ENCODE results near the gene SRF. TPM values are rescaled to one million over a fixed set of nuclear protein-coding genes. Genes with fewer than 3 reads are reported as not detected.

The SRF gene
- total and polyA plus RNA-seq, 2 of the 4 experiments (the other 2 are of a cell fraction), result 20.6 to 56.3 TPM

DNA sequence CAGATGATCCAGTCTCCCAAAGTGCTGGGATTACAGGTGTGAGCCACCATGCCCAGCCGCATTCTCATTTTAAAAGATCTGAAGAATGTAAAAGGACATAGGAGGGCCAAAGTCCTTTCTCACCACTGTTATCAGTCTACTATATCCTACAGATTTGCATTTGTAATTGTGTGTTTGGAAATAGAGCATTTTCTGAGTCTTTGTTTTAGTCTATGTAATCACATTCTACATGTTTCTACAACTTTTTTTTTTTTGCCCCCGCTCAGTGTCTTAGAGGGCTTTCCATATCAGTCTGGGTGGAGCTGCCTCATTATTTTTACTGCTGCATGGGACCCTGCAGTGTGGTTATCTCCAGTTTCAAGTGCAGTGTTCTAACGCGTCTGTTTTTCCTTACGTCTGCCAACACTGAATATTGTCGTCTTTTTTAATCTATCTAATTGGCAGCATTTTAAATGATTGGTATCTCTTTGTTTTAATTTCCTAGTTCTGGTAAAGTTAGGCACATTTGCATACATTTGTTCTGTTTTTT, 18.8 kb downstream of the SRF start:
- Histone ChIP-seq H3K27ac (ENCODE audit: insufficient read depth, low read length) (no peak overlapping the region), H3K14ac (replicated peaks; ENCODE audit: low read depth, low read length) (no peak overlapping the region), H3K9me1 (ENCODE audit: insufficient read depth, low read length) (no peaks in the 10 kb centered on the region), H2BK5ac (ENCODE audit: low read depth, low read length, poor library complexity, severe bottlenecking) (no peak overlapping the region), H2AFZ (replicated peaks; ENCODE audit: low read length, poor library complexity) (no peak overlapping the region), H2AK5ac (ENCODE audit: low read depth, low read length) (no peak overlapping the region), H3K4ac (ENCODE audit: low read depth, low read length) (no peak overlapping the region), H2BK120ac (ENCODE audit: low read depth, low read length) (no peak overlapping the region), H4K5ac (ENCODE audit: low read depth, low read length) (no peak overlapping the region), H3K9me3 (ENCODE audit: control insufficient read depth, insufficient read depth, low read length) (no peaks in the 10 kb centered on the region), H4K20me1 (ENCODE audit: insufficient read depth, low read length) (no peaks in the 10 kb centered on the region), H4K8ac (ENCODE audit: low read depth in 2 of 2, low read length in 2 of 2) (no peak overlapping the region), H3K23ac (ENCODE audit: low read depth, low read length) (no peak overlapping the region), H3K79me1 (ENCODE audit: low read depth in 1 of 2, low read length in 2 of 2) (peaks cover 0 to 3% of the 10 kb centered on the region in 2 experiments; a peak in 1 of 4 replicates), H2BK20ac (ENCODE audit: low read depth, low read length) (no peak overlapping the region), H3K18ac (ENCODE audit: low read depth, low read length) (no peak overlapping the region), H3K9ac (ENCODE audit: low read depth, low read length) (no peak overlapping the region), H3K56ac (ENCODE audit: extremely low read depth, insufficient read depth, low read length) (no peak overlapping the region), H3K27me3 (ENCODE audit: control insufficient read depth, insufficient read depth, low read length) (no peaks in the 10 kb centered on the region), H3K4me1 (ENCODE audit: control insufficient read depth, insufficient read depth, low read length) (no peaks in the 10 kb centered on the region), H4K91ac (ENCODE audit: insufficient read depth, low read depth, low read length) (no peak overlapping the region), H3K4me2 (ENCODE audit: low read depth, low read length) (no peak overlapping the region), H3K36me3 (ENCODE audit: control insufficient read depth, insufficient read depth, low read length) (peaks cover 45% of the 10 kb centered on the region), H3K4me3 (ENCODE audit: insufficient read depth, low read depth, low read length) (no peak overlapping the region), H2BK15ac (ENCODE audit: low read depth, low read length) (no peak overlapping the region), H2AK9ac (replicated peaks; ENCODE audit: low read depth, low read length, poor library complexity) (no peak overlapping the region)
- POLR2A ChIA-PET (ENCODE audit: unreplicated experiment), result no interaction called here
- DNase-seq (no peak), ATAC-seq (ENCODE audit: low read depth) (no peak)
- CTCF ChIA-PET, result interaction anchor here (0.5 to 0.6 kb wide), 2 partner anchors 98 to 292 kb away, joined by 3 read pairs; no protein-coding TSS in a partner anchor
- no TSS peak for BruUV-seq (replicated peaks)
- dilution Hi-C loops (cut with HindIII; ENCODE audit: low sequenced_read_pairs, unreplicated experiment) (no loop called here), in situ Hi-C loops (cut with MboI; ENCODE audit: low sequenced_read_pairs) (no loop called here), intact Hi-C loops (cut with micrococcal nuclease) (no loop called here)
- WGBS, 2 experiments (ENCODE audit: extremely low coverage in 2 of 2, insufficient read length in 1 of 2), result no CpG with 5 or more reads among the region's 6 CpGs
- TF ChIP-seq RCOR1 (IDR thresholded peaks at IDR 0.05; ENCODE audit: insufficient replicate concordance, low read length) (no peak), BHLHE40 (IDR thresholded peaks at IDR 0.05; ENCODE audit: low read depth, low read length) (no peak), NFE2L2 (IDR thresholded peaks at IDR 0.05; ENCODE audit: low read depth, low read length) (no peak), RAD21 (IDR thresholded peaks at IDR 0.05; ENCODE audit: low read length) (no peak), MAFK (IDR thresholded peaks at IDR 0.05; ENCODE audit: low read depth, low read length) (no peak), MAZ (IDR thresholded peaks at IDR 0.05; ENCODE audit: borderline replicate concordance, low read depth, low read length) (no peak), RFX5 (IDR thresholded peaks at IDR 0.05; ENCODE audit: low read depth, low read length) (no peak), FOS (IDR thresholded peaks at IDR 0.05; ENCODE audit: low read depth, low read length) (no peak), MXI1 (IDR thresholded peaks at IDR 0.05; ENCODE audit: borderline replicate concordance, low read depth, low read length) (no peak), USF2 (IDR thresholded peaks at IDR 0.05; ENCODE audit: low read depth, low read length) (no peak), CTCF (conservative IDR thresholded peaks at IDR 0.05; ENCODE audit: low read depth, low read length) (no peak), CHD1 (IDR thresholded peaks at IDR 0.05; ENCODE audit: low read depth, low read length) (no peak)
- TF ChIP-seq, protein P1, sequence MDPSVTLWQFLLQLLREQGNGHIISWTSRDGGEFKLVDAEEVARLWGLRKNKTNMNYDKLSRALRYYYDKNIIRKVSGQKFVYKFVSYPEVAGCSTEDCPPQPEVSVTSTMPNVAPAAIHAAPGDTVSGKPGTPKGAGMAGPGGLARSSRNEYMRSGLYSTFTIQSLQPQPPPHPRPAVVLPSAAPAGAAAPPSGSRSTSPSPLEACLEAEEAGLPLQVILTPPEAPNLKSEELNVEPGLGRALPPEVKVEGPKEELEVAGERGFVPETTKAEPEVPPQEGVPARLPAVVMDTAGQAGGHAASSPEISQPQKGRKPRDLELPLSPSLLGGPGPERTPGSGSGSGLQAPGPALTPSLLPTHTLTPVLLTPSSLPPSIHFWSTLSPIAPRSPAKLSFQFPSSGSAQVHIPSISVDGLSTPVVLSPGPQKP (IDR thresholded peaks at IDR 0.05; ENCODE audit: borderline replicate concordance, low read depth, low read length), result no peak

Measured in IMR-90 (cell line).